Breast epithelium (tissue), 4 donors: ENCODE results near the gene CAPN1. TPM values are rescaled to one million over a fixed set of nuclear protein-coding genes. Genes with fewer than 3 reads are reported as not detected.

ENCODE experiments used
- DNase-seq, 2 donors: peaks; one replicate each; pipeline ENCODE4 v3.0.0-alpha.2; 2019; ENCODE audit warnings: low spot score in 2 of 2
- H3K27ac ChIP-seq, 2 donors: fragments of 200-600 bp; sonication (generic) in 1 of 2; one replicate each; pipeline ENCODE4 v1.5.1; 2016 to 2019; ENCODE audit warnings: mild to moderate bottlenecking in 1 of 2
- H3K27me3 ChIP-seq, 2 donors: fragments of 200-600 bp; sonication (generic) in 1 of 2; one replicate each; pipeline versions ENCODE4 v1.5.1 to v1.6.0; 2017 to 2019; ENCODE audit warnings: control low read depth in 1 of 2, mild to moderate bottlenecking in 1 of 2
- H3K36me3 ChIP-seq: fragments of 200-600 bp; one replicate; pipeline ENCODE4 v1.5.1; 2019
- H3K4me1 ChIP-seq, 2 donors: fragments of 200-600 bp; sonication (generic); one replicate each; pipeline ENCODE4 v1.5.1; 2016 to 2019; ENCODE audit warnings: control low read depth in 1 of 2
- H3K4me3 ChIP-seq, 3 donors: fragments of 200-600 bp; sonication (generic); 1 replicate in 2 of 3; 2 replicates in 1 of 3; pipeline ENCODE4 v1.5.1; 2016 to 2019; ENCODE audit warnings: mild to moderate bottlenecking in 3 of 3, moderate library complexity in 2 of 3
- H3K9me3 ChIP-seq, 2 donors: fragments of 200-600 bp; sonication (generic) in 1 of 2; one replicate each; pipeline ENCODE4 v1.5.1; 2016 to 2019; ENCODE audit warnings: control low read depth in 1 of 2
- CTCF ChIP-seq, 3 donors: fragments of 450-650 bp; IDR thresholded peaks; one replicate each; pipeline ENCODE4 v1.5.1; 2016 to 2017; ENCODE audit warnings: antibody characterized with exemption in 3 of 3, mild to moderate bottlenecking in 3 of 3, moderate library complexity in 3 of 3
- POLR2A ChIP-seq: fragments of 450-650 bp; IDR thresholded peaks from one replicate; pipeline ENCODE4 v1.6.1; 2016; ENCODE audit warnings: antibody characterized with exemption, mild to moderate bottlenecking, moderate library complexity
- POLR2AphosphoS5 ChIP-seq, 3 donors: sonication (generic); formaldehyde crosslinking; IDR thresholded peaks; one replicate each; pipeline ENCODE4 v1.6.1; 2017; ENCODE audit warnings: antibody characterized with exemption in 3 of 3
- intact Hi-C: fragments of 100-400 bp; cut with DNase I; formaldehyde crosslinking; loops from one replicate; pipeline ENCODE4 v1.15.1; 2023; ENCODE audit warnings: low total_unique reads
- total RNA-seq, 3 donors: library from RNA; depleted of rRNA; stranded (reverse); fragments of >200 nt; gene quantifications; one replicate each; pipeline ENCODE4 v1.1.0, GENCODE V29; 2016

Gene CAPN1
- total RNA-seq, 3 donors from 2014 or later: 112 to 167 (median 140) TPM

- H3K27me3 ChIP-seq: no peaks in the 10 kb centered on the region
Observed at GRCh38 chr11:65209711-65210360, 28.1 kb downstream of the CAPN1 start.

DNA sequence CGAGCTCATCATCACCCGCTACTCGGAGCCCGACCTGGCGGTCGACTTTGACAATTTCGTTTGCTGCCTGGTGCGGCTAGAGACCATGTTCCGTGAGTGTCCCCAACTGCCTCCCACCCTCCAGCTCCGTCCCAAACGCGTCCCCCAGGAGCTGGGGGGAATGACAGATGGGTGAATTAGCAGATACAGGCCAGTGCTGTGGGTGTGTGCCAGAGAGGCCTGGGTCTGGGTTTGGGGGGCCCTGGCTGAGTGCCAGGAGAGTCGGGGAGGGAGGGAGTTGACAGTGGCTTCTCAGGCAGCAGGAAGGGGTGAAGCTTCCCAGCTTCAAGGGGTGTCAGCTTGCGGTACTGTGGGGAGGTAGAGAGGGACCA lies 28.6 kb downstream of the CAPN1 start:
- Histone ChIP-seq H3K27ac (no peak overlapping the region), H3K4me3 (no peak overlapping the region), H3K9me3 (no peaks in the 10 kb centered on the region), H3K4me1 (no peaks in the 10 kb centered on the region), H3K27me3 (no peaks in the 10 kb centered on the region), H3K36me3 (peaks cover 11% of the 10 kb centered on the region)
- intact Hi-C loops: no loop called here
- no peak for DNase-seq
- no peak for TF ChIP-seq POLR2A

More at GRCh38 chr11:65209711-65210360, 28.1 kb downstream of the CAPN1 start:
- no peak for DNase-seq
- TF ChIP-seq CTCF (IDR thresholded peaks at IDR 0.05) (no peak), POLR2AphosphoS5 (IDR thresholded peaks at IDR 0.05) (no peak), POLR2A (no peak)
- H3K4me3 ChIP-seq: no peak overlapping the region
- H3K27ac ChIP-seq: no peak overlapping the region
- intact Hi-C loops: no loop called here
- H3K9me3 ChIP-seq: no peaks in the 10 kb centered on the region
- no peaks in the 10 kb centered on the region for H3K4me1 ChIP-seq
- H3K36me3 ChIP-seq: peaks cover 14% of the 10 kb centered on the region

DNA sequence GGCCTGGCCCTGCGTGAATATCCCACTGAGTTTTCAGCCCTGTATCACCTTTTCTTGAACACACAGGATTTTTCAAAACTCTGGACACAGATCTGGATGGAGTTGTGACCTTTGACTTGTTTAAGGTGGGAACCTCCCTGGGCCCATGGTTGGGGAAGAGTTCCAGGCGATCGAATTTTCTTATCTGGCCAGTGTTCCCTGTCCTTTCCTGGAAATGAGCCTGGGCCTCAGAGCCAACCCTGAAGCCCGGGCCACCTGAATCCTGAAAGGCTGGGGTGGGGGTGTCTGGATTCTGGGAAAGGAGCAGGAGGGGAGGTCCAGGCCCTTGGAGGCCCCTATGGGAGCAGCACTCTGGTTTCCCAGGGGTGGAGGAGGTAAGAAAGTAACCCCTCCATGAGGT lies 29.0 kb downstream of the CAPN1 start:
- no peaks in the 10 kb centered on the region for H3K9me3 ChIP-seq
- DNase-seq: no peak
- intact Hi-C loops: no loop called here
- H3K27ac ChIP-seq: no peak overlapping the region
- peaks cover 9% of the 10 kb centered on the region for H3K36me3 ChIP-seq
- no peak overlapping the region for H3K4me3 ChIP-seq
- no peaks in the 10 kb centered on the region for H3K4me1 ChIP-seq
- TF ChIP-seq POLR2A (no peak), POLR2AphosphoS5 (IDR thresholded peaks at IDR 0.05) (no peak), CTCF (IDR thresholded peaks at IDR 0.05) (no peak)
- H3K27me3 ChIP-seq: no peaks in the 10 kb centered on the region

GRCh38 chr11:65211293-65212105 lies 29.8 kb downstream of the CAPN1 start:
- Histone ChIP-seq H3K36me3 (peaks cover 4% of the 10 kb centered on the region), H3K9me3 (no peaks in the 10 kb centered on the region), H3K4me3 (no peak overlapping the region), H3K27ac (no peak overlapping the region), H3K27me3 (no peaks in the 10 kb centered on the region), H3K4me1 (no peaks in the 10 kb centered on the region)
- DNase-seq: no peak
- no peak for TF ChIP-seq POLR2AphosphoS5 (IDR thresholded peaks at IDR 0.05)
- TF ChIP-seq CTCF (IDR thresholded peaks at IDR 0.05): no peak
- no peak for TF ChIP-seq POLR2A
- intact Hi-C loops: no loop called here

DNA sequence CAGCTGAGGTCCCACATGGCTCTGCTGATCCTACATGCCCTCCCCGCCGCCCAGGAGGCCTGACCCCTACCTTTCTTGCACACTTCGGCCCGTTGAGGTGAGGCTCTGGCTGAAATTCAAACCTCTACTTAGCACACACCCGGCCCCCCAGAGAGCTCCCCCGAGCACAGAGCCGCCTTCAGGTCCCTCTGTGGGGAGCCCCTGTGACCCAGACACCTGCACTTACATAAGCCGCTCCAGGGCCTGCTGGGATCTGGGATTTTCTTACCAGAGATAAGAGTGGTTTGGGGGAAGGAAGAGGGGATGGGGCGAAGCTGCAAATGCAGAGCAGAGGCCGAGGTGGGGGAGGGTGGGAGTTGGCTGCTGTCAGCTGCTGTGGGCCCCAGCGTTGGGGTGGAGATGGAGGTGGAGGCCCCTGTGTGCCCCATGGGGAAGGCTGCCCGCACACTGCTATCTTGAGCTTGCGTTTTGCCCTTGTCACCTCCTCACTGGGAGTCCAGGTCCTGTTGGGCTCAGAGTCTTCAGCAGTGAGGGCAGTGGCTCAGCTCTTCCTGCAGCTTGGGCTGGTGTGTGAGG lies 30.6 kb downstream of the CAPN1 start:
- intact Hi-C loops: no loop called here

More for the DNA sequence above, 30.6 kb downstream of the CAPN1 start:
- TF ChIP-seq POLR2AphosphoS5 (IDR thresholded peaks at IDR 0.05) (no peak), CTCF (IDR thresholded peaks at IDR 0.05) (no peak), POLR2A (no peak)
- Histone ChIP-seq H3K9me3 (no peaks in the 10 kb centered on the region), H3K27me3 (no peaks in the 10 kb centered on the region), H3K4me3 (no peak overlapping the region), H3K4me1 (no peaks in the 10 kb centered on the region), H3K36me3 (peaks cover 4% of the 10 kb centered on the region), H3K27ac (no peak overlapping the region)
- DNase-seq: no peak
